A549 (cell line): Measurements from ENCODE around the gene BCOR.

Experiments
- CBX2 ChIP-seq: fragments of 200-600 bp; sonication (generic); IDR thresholded peaks from 2 replicates; pipeline ENCODE4 v1.6.1; 2016; ENCODE audit warnings: low read depth, mild to moderate bottlenecking, borderline replicate concordance
- CHD2 ChIP-seq: fragments of 150-350 bp; IDR thresholded peaks from 2 replicates; pipeline ENCODE4 v1.6.1; 2014; ENCODE audit warnings: low read length; ENCODE audit not compliant: partially characterized antibody
- CTCF ChIP-seq: fragments of >200 bp; sonication (Bioruptor Twin); formaldehyde crosslinking; IDR thresholded peaks from 3 replicates; pipeline ENCODE4 v1.5.1; 2016
- FOSL2 ChIP-seq, 2 experiments: fragments of 450-650 bp in 1 of 2; fragments of >200 bp in 1 of 2; sonication (Bioruptor Twin) in 1 of 2; formaldehyde crosslinking; IDR thresholded peaks; 2 replicates each; pipeline versions ENCODE4 v1.5.0 to v1.6.1; 2016 to 2020; ENCODE audit warnings: mild to moderate bottlenecking in 1 of 2, moderate library complexity in 1 of 2
- MAX ChIP-seq: IDR thresholded peaks from 2 replicates; pipeline ENCODE4 v1.6.1; 2012
- NR3C1 ChIP-seq: fragments of >200 bp; sonication (Bioruptor Twin); formaldehyde crosslinking; IDR thresholded peaks from 3 replicates; pipeline ENCODE4 v1.6.1; 2017
- POLR2A ChIP-seq: IDR thresholded peaks from 2 replicates; pipeline ENCODE4 v1.6.1; 2012; ENCODE audit warnings: mild to moderate bottlenecking, low read length
- RAD21 ChIP-seq, 2 experiments: fragments of >200 bp in 1 of 2; sonication (Bioruptor Twin) in 1 of 2; formaldehyde crosslinking in 1 of 2; IDR thresholded peaks in 1 of 2; conservative IDR thresholded peaks in 1 of 2; 2 replicates in 1 of 2; 3 replicates in 1 of 2; pipeline ENCODE4 v1.6.1; 2012 to 2018; ENCODE audit warnings: inconsistent platforms in 1 of 2

GRCh38 chrX:40056420-40056819 lies 41.3 kb downstream of the BCOR start:
- TF ChIP-seq FOSL2 (IDR thresholded peaks at IDR 0.05): no peak
- TF ChIP-seq FOSL2 (CRISPR knock-in tag; IDR thresholded peaks at IDR 0.05): no peak
- no peak for TF ChIP-seq NR3C1
- TF ChIP-seq POLR2A: no peak
- TF ChIP-seq CTCF: no peak
- no peak for TF ChIP-seq MAX
- no peak for TF ChIP-seq CHD2
- TF ChIP-seq CBX2: no peak
- TF ChIP-seq RAD21 (conservative IDR thresholded peaks at IDR 0.05 in 1 of 2, IDR thresholded peaks at IDR 0.05 in 1 of 2): no peak
